ENCODE data around the gene EED. TPM values are rescaled to one million over a fixed set of nuclear protein-coding genes. Genes with fewer than 3 reads are reported as not detected.

The EED gene
- total and polyA plus RNA-seq, 7 donors: 8.1 to 14.6 (median 10.8) TPM

DNA sequence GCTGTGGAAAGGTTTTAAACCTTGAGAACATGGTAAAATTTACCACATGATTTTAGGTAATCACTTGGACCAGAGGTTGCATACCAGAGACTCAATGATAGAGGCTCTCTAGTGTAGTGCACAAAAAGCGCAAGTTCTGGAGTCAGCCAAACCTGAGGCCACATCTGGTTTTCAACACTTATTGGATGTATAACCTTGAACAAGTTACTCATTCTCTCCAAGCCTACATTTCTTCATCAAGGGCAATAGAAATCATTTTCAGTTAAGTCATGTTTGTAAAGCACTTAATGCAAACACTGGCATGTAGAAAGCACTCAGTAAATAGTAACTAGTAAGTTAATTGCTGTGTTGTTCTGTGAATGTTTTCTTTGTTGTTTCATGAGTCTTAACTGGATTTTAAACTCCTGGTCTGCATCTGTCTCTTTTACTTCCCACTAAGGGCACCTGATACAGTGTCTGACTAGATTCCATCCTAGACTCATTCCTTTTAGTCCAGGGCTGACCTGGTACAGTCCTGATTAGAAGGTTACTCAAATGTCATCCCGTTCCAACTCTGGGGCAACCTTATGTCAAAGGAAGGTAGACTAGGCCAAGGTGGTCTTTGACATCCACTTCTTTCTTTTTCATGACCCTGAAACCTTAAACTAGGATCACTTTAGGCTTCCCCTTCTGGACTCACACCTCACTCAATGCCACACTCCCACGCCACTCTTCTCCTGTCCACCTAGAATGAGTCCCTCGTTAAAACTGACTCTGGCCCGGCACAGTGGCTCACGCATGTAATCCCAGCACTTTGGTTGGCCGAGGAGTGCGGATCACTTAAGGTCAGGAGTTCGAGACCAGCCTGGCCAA, 34.5 kb upstream of the EED start:
- intact Hi-C loops (cut with DNase I): loop anchor here in 1 of 2 donors (10.0 kb wide), 1 partner anchor 615 kb away; no protein-coding TSS in a partner anchor
- WGBS, 3 donors: 89 to 93% (median 91%) methylated on average over 9 of the region's 9 CpGs
- TF ChIP-seq, protein P1, sequence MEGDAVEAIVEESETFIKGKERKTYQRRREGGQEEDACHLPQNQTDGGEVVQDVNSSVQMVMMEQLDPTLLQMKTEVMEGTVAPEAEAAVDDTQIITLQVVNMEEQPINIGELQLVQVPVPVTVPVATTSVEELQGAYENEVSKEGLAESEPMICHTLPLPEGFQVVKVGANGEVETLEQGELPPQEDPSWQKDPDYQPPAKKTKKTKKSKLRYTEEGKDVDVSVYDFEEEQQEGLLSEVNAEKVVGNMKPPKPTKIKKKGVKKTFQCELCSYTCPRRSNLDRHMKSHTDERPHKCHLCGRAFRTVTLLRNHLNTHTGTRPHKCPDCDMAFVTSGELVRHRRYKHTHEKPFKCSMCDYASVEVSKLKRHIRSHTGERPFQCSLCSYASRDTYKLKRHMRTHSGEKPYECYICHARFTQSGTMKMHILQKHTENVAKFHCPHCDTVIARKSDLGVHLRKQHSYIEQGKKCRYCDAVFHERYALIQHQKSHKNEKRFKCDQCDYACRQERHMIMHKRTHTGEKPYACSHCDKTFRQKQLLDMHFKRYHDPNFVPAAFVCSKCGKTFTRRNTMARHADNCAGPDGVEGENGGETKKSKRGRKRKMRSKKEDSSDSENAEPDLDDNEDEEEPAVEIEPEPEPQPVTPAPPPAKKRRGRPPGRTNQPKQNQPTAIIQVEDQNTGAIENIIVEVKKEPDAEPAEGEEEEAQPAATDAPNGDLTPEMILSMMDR (IDR thresholded peaks at IDR 0.05): no peak
- ATAC-seq (no peak), DNase-seq (no peak)
- Histone ChIP-seq H3K36me3 (ENCODE audit: insufficient read depth in 1 of 2, low read depth in 1 of 2) (no peaks in the 10 kb centered on the region), H3K27me3 (ENCODE audit: insufficient read depth in 3 of 3, low read length in 2 of 3) (no peaks in the 10 kb centered on the region), H3K4me3 (no peak overlapping the region), H3K27ac (no peak overlapping the region), H3K4me1 (no peaks in the 10 kb centered on the region), H3K9me3 (no peaks in the 10 kb centered on the region)

- Histone ChIP-seq H3K9me3 (no peaks in the 10 kb centered on the region), H3K27ac (no peak overlapping the region), H3K27me3 (ENCODE audit: insufficient read depth in 3 of 3, low read length in 2 of 3) (no peaks in the 10 kb centered on the region), H3K36me3 (ENCODE audit: insufficient read depth in 1 of 2, low read depth in 1 of 2) (no peaks in the 10 kb centered on the region), H3K4me1 (no peaks in the 10 kb centered on the region), H3K4me3 (no peak overlapping the region)
- ATAC-seq (no peak), DNase-seq (no peak)
- TF ChIP-seq, protein P1 (IDR thresholded peaks at IDR 0.05): no peak
- WGBS, 3 donors: 47 to 58% (median 50%) methylated on average over 4 of the region's 4 CpGs
- intact Hi-C loops (cut with DNase I): loop anchor here in 1 of 2 donors (10.0 kb wide), 1 partner anchor 616 kb away; no protein-coding TSS in a partner anchor
These were observed 33.7 kb upstream of the EED start for GRCh38 chr11:86210898-86211297.

DNA sequence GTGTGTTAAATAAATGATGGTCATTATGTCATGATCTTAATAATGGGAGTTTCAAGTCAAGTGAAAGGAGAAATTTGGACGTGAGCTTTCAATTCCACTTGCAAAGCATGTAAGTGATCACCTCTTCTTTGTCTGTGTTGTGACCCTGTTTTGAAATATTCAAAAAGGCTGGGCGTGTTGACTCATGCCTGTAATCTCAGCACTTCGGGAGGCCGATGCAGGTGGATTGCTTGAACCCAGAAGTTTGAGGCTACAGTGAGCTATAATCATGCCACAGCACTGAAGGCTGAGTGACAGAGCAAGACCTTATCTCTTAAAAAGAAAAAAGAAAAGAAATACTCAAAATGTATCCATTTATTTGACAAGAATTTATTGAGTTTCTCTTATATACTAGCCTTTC, 32.9 kb upstream of the EED start:
- intact Hi-C loops (cut with DNase I): loop anchor here in 1 of 2 donors (10.0 kb wide), 1 partner anchor 617 kb away; no protein-coding TSS in a partner anchor
- Histone ChIP-seq H3K36me3 (ENCODE audit: insufficient read depth in 1 of 2, low read depth in 1 of 2) (no peaks in the 10 kb centered on the region), H3K27ac (no peak overlapping the region), H3K27me3 (ENCODE audit: insufficient read depth in 3 of 3, low read length in 2 of 3) (no peaks in the 10 kb centered on the region), H3K4me1 (no peaks in the 10 kb centered on the region), H3K9me3 (no peaks in the 10 kb centered on the region), H3K4me3 (no peak overlapping the region)
- 87 to 92% (median 90%) methylated on average over 4 of the region's 4 CpGs for WGBS, 3 donors
- TF ChIP-seq, protein P1 (IDR thresholded peaks at IDR 0.05): no peak
- DNase-seq (no peak), ATAC-seq (no peak)

DNA sequence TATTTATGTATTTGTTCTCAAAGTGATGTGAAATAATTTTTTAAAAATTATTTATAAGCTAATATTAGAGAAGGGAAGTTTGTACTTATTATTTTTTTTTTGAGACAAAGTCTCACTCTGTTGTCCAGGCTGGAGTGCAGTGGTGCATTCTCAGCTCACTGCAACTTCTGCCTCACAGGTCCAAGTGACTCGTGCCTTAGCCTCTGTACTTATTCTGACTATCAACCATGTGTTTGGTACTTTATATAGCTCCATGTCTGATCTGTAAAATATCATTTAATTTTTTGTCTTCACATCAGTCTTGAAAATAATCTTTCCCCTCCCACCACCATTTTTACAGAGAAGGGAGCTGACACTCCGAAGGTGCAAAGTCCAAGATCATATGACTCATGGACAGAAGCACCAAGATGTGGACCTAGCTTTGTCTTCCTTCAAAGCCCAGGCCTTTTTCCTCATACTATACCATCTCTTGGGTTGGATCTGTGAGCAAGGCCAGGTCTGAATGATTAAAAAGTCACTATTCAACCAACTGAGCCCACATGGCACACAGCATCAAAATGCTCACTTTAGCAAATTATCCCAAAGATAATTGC, 32.4 kb upstream of the EED start:
- intact Hi-C loops (cut with DNase I): loop anchor here in 1 of 2 donors (10.0 kb wide), 1 partner anchor 617 kb away; no protein-coding TSS in a partner anchor
- ATAC-seq (no peak), DNase-seq (no peak)
- WGBS, 3 donors: 91 to 95% (median 93%) methylated on average over 2 of the region's 2 CpGs
- H3K27me3 ChIP-seq (ENCODE audit: insufficient read depth in 3 of 3, low read length in 2 of 3): no peaks in the 10 kb centered on the region
- no peaks in the 10 kb centered on the region for H3K9me3 ChIP-seq
- no peaks in the 10 kb centered on the region for H3K4me1 ChIP-seq
- no peaks in the 10 kb centered on the region for H3K36me3 ChIP-seq (ENCODE audit: insufficient read depth in 1 of 2, low read depth in 1 of 2)
- no peak overlapping the region for H3K27ac ChIP-seq
- no peak overlapping the region for H3K4me3 ChIP-seq
- TF ChIP-seq, protein P1 (IDR thresholded peaks at IDR 0.05): no peak
